ENCODE results near the gene ARID1B.
A peak's percentile ranks its signal among the peaks of the same experiment; 100 is the strongest.

ARID1B gene

GRCh38 chr6:156852147-156852857 lies 75.1 kb downstream of the ARID1B start:
- H3K9me3 ChIP-seq: no peaks in the 10 kb centered on the region
- H3K36me3 ChIP-seq: no peaks in the 10 kb centered on the region
- TF ChIP-seq CTCF (IDR thresholded peaks at IDR 0.05; ENCODE audit: low read depth, low read length): peak; percentile 23; the same call in 1 of the 2 replicates
- DNase-seq: no peak
- H3K27me3 ChIP-seq: no peaks in the 10 kb centered on the region
- H3K4me3 ChIP-seq (ENCODE audit: low read depth, low read length): no peak overlapping the region
- H3K4me1 ChIP-seq: peaks cover 26% of the 10 kb centered on the region

GRCh38 chr6:156852858-156853216 lies 75.7 kb downstream of the ARID1B start:
- peaks cover 24% of the 10 kb centered on the region for H3K4me1 ChIP-seq
- H3K36me3 ChIP-seq: no peaks in the 10 kb centered on the region
- H3K9me3 ChIP-seq: no peaks in the 10 kb centered on the region
- H3K4me3 ChIP-seq (ENCODE audit: low read depth, low read length): no peak overlapping the region
- H3K27me3 ChIP-seq: no peaks in the 10 kb centered on the region
- no peak for TF ChIP-seq CTCF (IDR thresholded peaks at IDR 0.05; ENCODE audit: low read depth, low read length)
- DNase-seq: no peak

- no peak for DNase-seq
- Histone ChIP-seq H3K4me1 (peaks cover 19% of the 10 kb centered on the region), H3K36me3 (no peaks in the 10 kb centered on the region), H3K27me3 (no peaks in the 10 kb centered on the region), H3K4me3 (ENCODE audit: low read depth, low read length) (no peak overlapping the region), H3K9me3 (no peaks in the 10 kb centered on the region)
- no peak for TF ChIP-seq CTCF (IDR thresholded peaks at IDR 0.05; ENCODE audit: low read depth, low read length)
These were observed 76.6 kb downstream of the ARID1B start for GRCh38 chr6:156853733-156854132.

- TF ChIP-seq CTCF (IDR thresholded peaks at IDR 0.05; ENCODE audit: low read depth, low read length): no peak
- no peaks in the 10 kb centered on the region for H3K27me3 ChIP-seq
- peaks cover 11% of the 10 kb centered on the region for H3K4me1 ChIP-seq
- no peaks in the 10 kb centered on the region for H3K36me3 ChIP-seq
- H3K9me3 ChIP-seq: no peaks in the 10 kb centered on the region
- no peak overlapping the region for H3K4me3 ChIP-seq (ENCODE audit: low read depth, low read length)
- DNase-seq: no peak
These were observed 77.4 kb downstream of the ARID1B start for GRCh38 chr6:156854466-156855161.

GRCh38 chr6:156857573-156857972 lies 80.4 kb downstream of the ARID1B start:
- Histone ChIP-seq H3K9me3 (no peaks in the 10 kb centered on the region), H3K4me1 (peaks cover 3% of the 10 kb centered on the region), H3K27me3 (no peaks in the 10 kb centered on the region), H3K36me3 (no peaks in the 10 kb centered on the region), H3K4me3 (ENCODE audit: low read depth, low read length) (no peak overlapping the region)
- TF ChIP-seq CTCF (IDR thresholded peaks at IDR 0.05; ENCODE audit: low read depth, low read length): no peak
- no peak for DNase-seq

GRCh38 chr6:156859686-156860085 lies 82.5 kb downstream of the ARID1B start:
- Histone ChIP-seq H3K36me3 (no peaks in the 10 kb centered on the region), H3K4me3 (ENCODE audit: low read depth, low read length) (no peak overlapping the region)

More at GRCh38 chr6:156859686-156860085, 82.5 kb downstream of the ARID1B start:
- Histone ChIP-seq H3K4me1 (no peaks in the 10 kb centered on the region), H3K27me3 (no peaks in the 10 kb centered on the region), H3K9me3 (no peaks in the 10 kb centered on the region)
- no peak for DNase-seq
- TF ChIP-seq CTCF (IDR thresholded peaks at IDR 0.05; ENCODE audit: low read depth, low read length): no peak
